Vagina (tissue), 2 donors: ENCODE measurements around the gene CTU2. TPM values are rescaled to one million over a fixed set of nuclear protein-coding genes. Genes with fewer than 3 reads are reported as not detected.
A peak's percentile ranks its signal among the peaks of the same experiment; 100 is the strongest.

Experiments used
- DNase-seq, 2 donors: peaks; one replicate each; pipeline ENCODE4 v3.0.0-alpha.2; 2017; ENCODE audit errors: extremely low spot score in 2 of 2
- H3K27ac ChIP-seq: fragments of 200-600 bp; sonication (generic); one replicate; pipeline ENCODE4 v1.5.1; 2019
- H3K27me3 ChIP-seq: fragments of 200-600 bp; sonication (generic); one replicate; pipeline ENCODE4 v1.5.1; 2019
- H3K36me3 ChIP-seq, 2 donors: fragments of 200-600 bp; sonication (generic); one replicate each; pipeline ENCODE4 v1.5.1; 2017 to 2019
- H3K4me1 ChIP-seq: fragments of 200-600 bp; sonication (generic); one replicate; pipeline ENCODE4 v1.5.1; 2019
- H3K4me3 ChIP-seq, 2 donors: fragments of 200-600 bp; sonication (generic); 1 replicate in 1 of 2; 2 replicates in 1 of 2; pipeline ENCODE4 v1.5.1; 2016 to 2019
- H3K9me3 ChIP-seq: fragments of 200-600 bp; sonication (generic); one replicate; pipeline ENCODE4 v1.5.1; 2019
- CTCF ChIP-seq, 3 experiments: fragments of 450-650 bp in 2 of 3; fragments of 200-600 bp in 1 of 3; sonication (generic) in 1 of 3; IDR thresholded peaks; one replicate each; pipeline ENCODE4 v1.5.1; 2017 to 2019; ENCODE audit warnings: antibody characterized with exemption in 3 of 3, mild to moderate bottlenecking in 2 of 3, moderate library complexity in 2 of 3
- POLR2A ChIP-seq, 2 donors: fragments of 450-650 bp; IDR thresholded peaks; one replicate each; pipeline ENCODE4 v1.6.1; 2017; ENCODE audit warnings: antibody characterized with exemption in 2 of 2, mild to moderate bottlenecking in 2 of 2, moderate library complexity in 2 of 2
- POLR2AphosphoS5 ChIP-seq, 2 donors: sonication (generic); formaldehyde crosslinking; IDR thresholded peaks; one replicate each; pipeline ENCODE4 v1.9.0; 2017; ENCODE audit warnings: antibody characterized with exemption in 2 of 2, mild to moderate bottlenecking in 2 of 2, low read depth in 1 of 2; ENCODE audit not compliant: insufficient read depth in 1 of 2
- intact Hi-C: fragments of 100-400 bp; cut with DNase I; formaldehyde crosslinking; loops from one replicate; pipeline ENCODE4 v1.15.1; 2023
- total RNA-seq: library from RNA; depleted of rRNA; stranded (reverse); fragments of >200 nt; gene quantifications from one replicate; pipeline ENCODE4 v1.2.3, GENCODE V29; 2016

Gene CTU2
- total RNA-seq, 1 donor from 2014 or later, result 7.9 TPM

- intact Hi-C loops, result no loop called here
- H3K4me1 ChIP-seq, result peaks cover 84% of the 10 kb centered on the region
- H3K9me3 ChIP-seq, result no peaks in the 10 kb centered on the region
Observed at GRCh38 chr16:88758944-88759244, 52.6 kb downstream of the CTU2 start.

GRCh38 chr16:88759245-88759975, 53.1 kb downstream of the CTU2 start:
- Histone ChIP-seq H3K4me3 (no peak overlapping the region), H3K36me3 (no peaks in the 10 kb centered on the region), H3K9me3 (no peaks in the 10 kb centered on the region), H3K4me1 (peaks cover 82% of the 10 kb centered on the region), H3K27me3 (no peaks in the 10 kb centered on the region), H3K27ac (peak overlapping the region; percentile 20)
- no peak for TF ChIP-seq POLR2A (IDR thresholded peaks at IDR 0.05)
- peak in 1 of 2 donors; percentile 62 for TF ChIP-seq POLR2AphosphoS5 (IDR thresholded peaks at IDR 0.05; ENCODE audit: insufficient read depth in 1 of 2, low read depth in 1 of 2)
- intact Hi-C loops, result no loop called here
- DNase-seq, result no peak

More at GRCh38 chr16:88758944-88759244, 52.6 kb downstream of the CTU2 start:
- no peak overlapping the region for H3K4me3 ChIP-seq
- no peaks in the 10 kb centered on the region for H3K27me3 ChIP-seq
- TF ChIP-seq POLR2A (IDR thresholded peaks at IDR 0.05) (no peak), POLR2AphosphoS5 (IDR thresholded peaks at IDR 0.05; ENCODE audit: insufficient read depth in 1 of 2, low read depth in 1 of 2) (no peak), CTCF (IDR thresholded peaks at IDR 0.05) (no peak)
- no peaks in the 10 kb centered on the region for H3K36me3 ChIP-seq
- DNase-seq, result no peak
- peak overlapping the region; percentile 20 for H3K27ac ChIP-seq

GRCh38 chr16:88759976-88760350, 53.7 kb downstream of the CTU2 start:
- Histone ChIP-seq H3K27ac (peak overlapping the region; percentile 20), H3K9me3 (no peaks in the 10 kb centered on the region), H3K4me1 (peaks cover 81% of the 10 kb centered on the region), H3K4me3 (no peak overlapping the region), H3K36me3 (no peaks in the 10 kb centered on the region), H3K27me3 (no peaks in the 10 kb centered on the region)
- intact Hi-C loops, result no loop called here
- no peak for DNase-seq
- no peak for TF ChIP-seq POLR2A (IDR thresholded peaks at IDR 0.05)
- TF ChIP-seq POLR2AphosphoS5 (IDR thresholded peaks at IDR 0.05; ENCODE audit: insufficient read depth in 1 of 2, low read depth in 1 of 2), result no peak
- TF ChIP-seq CTCF (IDR thresholded peaks at IDR 0.05), result no peak

GRCh38 chr16:88760424-88761142, 54.3 kb downstream of the CTU2 start:
- Histone ChIP-seq H3K4me1 (peaks cover 81% of the 10 kb centered on the region), H3K36me3 (no peaks in the 10 kb centered on the region), H3K4me3 (no peak overlapping the region), H3K9me3 (no peaks in the 10 kb centered on the region), H3K27me3 (no peaks in the 10 kb centered on the region), H3K27ac (peak overlapping the region; percentile 20)
- DNase-seq, result no peak
- no peak for TF ChIP-seq POLR2A (IDR thresholded peaks at IDR 0.05)
- no peak for TF ChIP-seq POLR2AphosphoS5 (IDR thresholded peaks at IDR 0.05; ENCODE audit: insufficient read depth in 1 of 2, low read depth in 1 of 2)
- no peak for TF ChIP-seq CTCF (IDR thresholded peaks at IDR 0.05)
- intact Hi-C loops, result no loop called here

- H3K4me1 ChIP-seq, result peaks cover 81% of the 10 kb centered on the region
- intact Hi-C loops, result no loop called here
- no peaks in the 10 kb centered on the region for H3K27me3 ChIP-seq
- no peaks in the 10 kb centered on the region for H3K36me3 ChIP-seq
- H3K27ac ChIP-seq, result no peak overlapping the region
- TF ChIP-seq POLR2A (IDR thresholded peaks at IDR 0.05) (no peak), CTCF (IDR thresholded peaks at IDR 0.05) (no peak)
- no peak for DNase-seq
- no peaks in the 10 kb centered on the region for H3K9me3 ChIP-seq
- no peak overlapping the region for H3K4me3 ChIP-seq
Observed at GRCh38 chr16:88761143-88761534, 54.8 kb downstream of the CTU2 start.
